HCT116 (cell line): ENCODE results near the gene AMZ1. TPM values are rescaled to one million over a fixed set of nuclear protein-coding genes. Genes with fewer than 3 reads are reported as not detected.

Source experiments
- ATAC-seq: fragments of 200-7000 bp; cut with Tn5 transposase; 2 replicates; pipeline ENCODE4 v1.9.1; 2020; ENCODE audit warnings: mild to moderate bottlenecking, moderate library complexity
- BruUV-seq: library from RNA; stranded (reverse); fragments of 400-500 nt; replicated peaks from 2 replicates; lab custom pipeline; 2021; lab: Mats Ljungman, UMichigan
- CTCF ChIA-PET: fragments of 300-600 bp; sonication (Branson Sonifier 250); formaldehyde crosslinking; loops from one replicate; lab custom pipeline; 2021; ENCODE audit warnings: antibody characterized with exemption; lab: Charles Lee
- POLR2A ChIA-PET: fragments of 300-600, 350-600 bp; sonication (Branson Sonifier 250); formaldehyde crosslinking; loops from one replicate; lab custom pipeline; 2021; ENCODE audit warnings: antibody characterized with exemption; lab: Charles Lee
- RAD21 ChIA-PET, 2 experiments: fragments of 300-600 bp; sonication (Branson Sonifier 250); formaldehyde crosslinking; loops; one replicate each; lab custom pipeline; 2023; ENCODE audit warnings: low total read pairs in 2 of 2; ENCODE audit not compliant: uncharacterized antibody in 2 of 2, unreplicated experiment in 2 of 2, low non-redundant PET in 1 of 2; lab: Charles Lee
- DNase-seq: peaks from one replicate; pipeline ENCODE4 v3.0.0-alpha.2; 2010; ENCODE audit warnings: low read depth, low spot score
- H2AFZ ChIP-seq: fragments of 200-600 bp; shearing (Covaris generic), sonication (generic); 2 replicates; pipeline ENCODE4 v1.6.1; 2017; ENCODE audit warnings: low read depth, mixed run types, mixed read lengths, antibody characterized with exemption, low read length; ENCODE audit not compliant: poor library complexity, severe bottlenecking
- H3K27ac ChIP-seq: 2 replicates; pipeline ENCODE4 v1.5.1; 2012; ENCODE audit warnings: low read depth, low read length
- H3K27me3 ChIP-seq: fragments of 200-600 bp; sonication (generic); 2 replicates; pipeline ENCODE4 v1.6.1; 2016; ENCODE audit warnings: mixed run types, low read length, mixed read lengths; ENCODE audit not compliant: insufficient read depth
- H3K36me3 ChIP-seq, 2 experiments: fragments of 200-500 bp in 1 of 2; fragments of 200-600 bp in 1 of 2; sonication (Bioruptor generic) in 1 of 2; sonication (generic) in 1 of 2; 2 replicates each; pipeline versions ENCODE4 v1.5.1 to v1.6.1; 2014 to 2016; ENCODE audit warnings: low read length in 2 of 2, inconsistent platforms in 1 of 2, mixed read lengths in 1 of 2, mixed run types in 1 of 2; ENCODE audit not compliant: insufficient read depth in 2 of 2, control insufficient read depth in 1 of 2
- H3K4me1 ChIP-seq, 2 experiments: fragments of 200-600 bp in 1 of 2; sonication (generic) in 1 of 2; 2 replicates each; pipeline versions ENCODE4 v1.5.1 to v1.6.1; 2012 to 2017; ENCODE audit warnings: low read length in 2 of 2, inconsistent platforms in 1 of 2, mild to moderate bottlenecking in 1 of 2, mixed read lengths in 1 of 2, mixed run types in 1 of 2, moderate library complexity in 1 of 2; ENCODE audit not compliant: insufficient read depth in 2 of 2, control insufficient read depth in 1 of 2
- H3K4me2 ChIP-seq: fragments of 200-600 bp; sonication (generic); 2 replicates; pipeline ENCODE4 v1.6.1; 2017; ENCODE audit warnings: mixed run types, low read length, mixed read lengths
- H3K4me3 ChIP-seq, 2 experiments: fragments of 200-600 bp in 1 of 2; sonication (generic) in 1 of 2; replicated peaks in 1 of 2; 2 replicates each; pipeline ENCODE4 v1.5.1; 2011 to 2016; ENCODE audit warnings: low read length in 2 of 2, control low read depth in 1 of 2, low read depth in 1 of 2, mild to moderate bottlenecking in 1 of 2, mixed read lengths in 1 of 2, mixed run types in 1 of 2
- H3K79me2 ChIP-seq: fragments of 200-600 bp; sonication (generic); 2 replicates; pipeline ENCODE4 v1.6.1; 2017; ENCODE audit warnings: mild to moderate bottlenecking, mixed run types, low read length, moderate library complexity, mixed read lengths; ENCODE audit not compliant: insufficient read depth
- H3K9ac ChIP-seq: fragments of 200-600 bp; sonication (generic); 2 replicates; pipeline ENCODE4 v1.6.1; 2016; ENCODE audit warnings: low read length, mixed read lengths
- H3K9me2 ChIP-seq: fragments of 200-600 bp; sonication (generic), shearing (Covaris generic); 2 replicates; pipeline ENCODE4 v1.6.1; 2017; ENCODE audit warnings: mixed run types, mild to moderate bottlenecking, moderate library complexity; ENCODE audit not compliant: insufficient read depth
- H3K9me3 ChIP-seq, 2 experiments: fragments of 200-500 bp in 1 of 2; fragments of 200-600 bp in 1 of 2; sonication (Bioruptor generic) in 1 of 2; sonication (generic) in 1 of 2; 2 replicates each; pipeline ENCODE4 v1.6.1; 2014 to 2017; ENCODE audit warnings: low read length in 2 of 2, mixed read lengths in 2 of 2, inconsistent platforms in 1 of 2, low read depth in 1 of 2, mild to moderate bottlenecking in 1 of 2, mixed run types in 1 of 2, moderate library complexity in 1 of 2; ENCODE audit not compliant: control insufficient read depth in 1 of 2, insufficient read depth in 1 of 2
- H4K20me1 ChIP-seq: fragments of 200-600 bp; sonication (generic), shearing (Covaris generic); 2 replicates; pipeline ENCODE4 v1.6.1; 2017; ENCODE audit warnings: mixed run types, mild to moderate bottlenecking, moderate library complexity; ENCODE audit not compliant: insufficient read depth
- ATF3 ChIP-seq: IDR thresholded peaks from 2 replicates; pipeline ENCODE4 v1.6.1; 2012
- EGR1 ChIP-seq: IDR thresholded peaks from 2 replicates; pipeline ENCODE4 v1.6.1; 2012; ENCODE audit warnings: low read depth
- ELF1 ChIP-seq: IDR thresholded peaks from 2 replicates; pipeline ENCODE4 v1.6.1; 2012; ENCODE audit warnings: low read depth, borderline replicate concordance
- MAX ChIP-seq: IDR thresholded peaks from 2 replicates; pipeline ENCODE4 v1.6.1; 2012
- POLR2A ChIP-seq: IDR thresholded peaks from 2 replicates; pipeline ENCODE4 v1.7.0; 2011; ENCODE audit warnings: borderline replicate concordance; ENCODE audit not compliant: insufficient read depth, insufficient read length; ENCODE audit errors: extremely low read depth
- POLR2AphosphoS5 ChIP-seq: IDR thresholded peaks from 2 replicates; pipeline ENCODE4 v1.6.1; 2011; ENCODE audit warnings: mild to moderate bottlenecking, low read depth, low read length, moderate library complexity
- REST ChIP-seq: IDR thresholded peaks from 2 replicates; pipeline ENCODE4 v1.6.1; 2012; ENCODE audit warnings: low read depth
- SIN3A ChIP-seq: IDR thresholded peaks from 2 replicates; pipeline ENCODE4 v1.6.1; 2012; ENCODE audit warnings: low read depth
- SP1 ChIP-seq: IDR thresholded peaks from 2 replicates; pipeline ENCODE4 v1.6.1; 2012; ENCODE audit warnings: low read depth
- SRF ChIP-seq: IDR thresholded peaks from 2 replicates; pipeline ENCODE4 v1.6.1; 2012; ENCODE audit warnings: low read depth
- TCF7L2 ChIP-seq: IDR thresholded peaks from 2 replicates; pipeline ENCODE4 v1.7.0; 2011; ENCODE audit warnings: borderline replicate concordance, inconsistent platforms; ENCODE audit not compliant: insufficient read depth, insufficient read length; ENCODE audit errors: extremely low read depth
- YY1 ChIP-seq: IDR thresholded peaks from 2 replicates; pipeline ENCODE4 v1.6.1; 2011; ENCODE audit warnings: low read length, low read depth, moderate library complexity, mild to moderate bottlenecking; ENCODE audit not compliant: insufficient replicate concordance; ENCODE audit errors: extremely low read depth
- ZBTB33 ChIP-seq: IDR thresholded peaks from 2 replicates; pipeline ENCODE4 v1.6.1; 2011; ENCODE audit warnings: mild to moderate bottlenecking, low read length, moderate library complexity; ENCODE audit not compliant: insufficient replicate concordance; ENCODE audit errors: extremely low read depth
- ZFX ChIP-seq: fragments of 450-650 bp; IDR thresholded peaks from 2 replicates; pipeline ENCODE4 v1.6.1; 2017
- intact Hi-C: fragments of 100-400 bp; cut with micrococcal nuclease; formaldehyde crosslinking; loops from 2 replicates; pipeline ENCODE4 v1.10.0; 2022
- total RNA-seq: library from RNA; stranded (reverse); gene quantifications from one replicate; pipeline ENCODE4 v1.2.1, GENCODE V29; 2021; ENCODE audit not compliant: unreplicated experiment

AMZ1 gene
- total RNA-seq, 1 experiment from 2014 or later, result not detected

- no TSS peak for BruUV-seq
- Histone ChIP-seq H3K9me2 (no peaks in the 10 kb centered on the region), H3K4me2 (no peak overlapping the region), H3K79me2 (no peaks in the 10 kb centered on the region), H3K9me3 (no peaks in the 10 kb centered on the region), H3K4me3 (no peak overlapping the region), H3K9ac (no peak overlapping the region), H4K20me1 (no peaks in the 10 kb centered on the region), H3K27ac (no peak overlapping the region), H3K4me1 (peaks cover 8 to 12% of the 10 kb centered on the region in 2 experiments), H3K36me3 (no peaks in the 10 kb centered on the region), H3K27me3 (no peaks in the 10 kb centered on the region), H2AFZ (no peak overlapping the region)
- ChIA-PET POLR2A (no interaction called here), RAD21 (no interaction called here), CTCF (interaction anchor here (2.9 kb wide), 1 partner anchor 257 kb away, joined by 15 read pairs; no protein-coding TSS in a partner anchor)
- intact Hi-C loops, result no loop called here
- ATAC-seq, result no peak
- DNase-seq, result no peak
- TF ChIP-seq POLR2AphosphoS5 (no peak), ZBTB33 (no peak), TCF7L2 (no peak), POLR2A (no peak), SP1 (no peak), YY1 (no peak), ELF1 (no peak), MAX (no peak), SRF (no peak), EGR1 (no peak), ATF3 (no peak), SIN3A (no peak), REST (no peak), ZFX (no peak)
These were observed 20.0 kb downstream of the AMZ1 start for GRCh38 chr7:2708041-2708440.
